Peyer's patch (tissue), 4 donors: ENCODE measurements around the gene SFTPD.
"Not testable (repeated sequence)": the region's sequence is repeated elsewhere in the genome, so short reads cannot be mapped to it uniquely, and the experiment has no call there.

Source experiments
- POLR2A ChIP-seq, 2 donors: fragments of 450-650 bp; IDR thresholded peaks; one replicate each; pipeline ENCODE4 v1.5.1; 2017; ENCODE audit warnings: antibody characterized with exemption in 2 of 2, mild to moderate bottlenecking in 2 of 2, moderate library complexity in 2 of 2
- TF ChIP-seq, protein P1 (sequence below), 6 experiments: fragments of 450-650 bp in 4 of 6; fragments of 200-600 bp in 2 of 6; sonication (generic) in 1 of 6; IDR thresholded peaks; one replicate each; pipeline ENCODE4 v1.5.1; 2017 to 2019; ENCODE audit warnings: antibody characterized with exemption in 6 of 6, mild to moderate bottlenecking in 3 of 6, moderate library complexity in 1 of 6

DNA sequence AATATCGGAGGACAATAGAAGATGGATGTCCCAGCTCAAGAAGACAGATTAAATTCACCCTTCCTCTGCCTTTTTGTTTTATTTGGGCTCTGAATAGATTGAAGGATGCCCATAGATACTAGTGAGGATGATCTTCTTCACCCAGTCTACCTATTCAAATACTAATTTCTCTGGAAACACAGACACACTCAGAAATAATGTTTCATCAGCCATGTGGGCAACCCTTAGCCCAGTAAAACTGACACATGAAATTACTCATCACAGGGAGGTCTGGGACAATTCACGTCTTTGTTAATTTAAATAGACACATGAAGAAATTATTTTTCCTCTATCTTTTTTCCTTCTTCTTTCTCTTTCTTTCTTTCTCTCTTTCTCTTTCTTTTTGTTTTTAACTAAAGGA lies 33.1 kb downstream of the SFTPD start:
- TF ChIP-seq, protein P1, sequence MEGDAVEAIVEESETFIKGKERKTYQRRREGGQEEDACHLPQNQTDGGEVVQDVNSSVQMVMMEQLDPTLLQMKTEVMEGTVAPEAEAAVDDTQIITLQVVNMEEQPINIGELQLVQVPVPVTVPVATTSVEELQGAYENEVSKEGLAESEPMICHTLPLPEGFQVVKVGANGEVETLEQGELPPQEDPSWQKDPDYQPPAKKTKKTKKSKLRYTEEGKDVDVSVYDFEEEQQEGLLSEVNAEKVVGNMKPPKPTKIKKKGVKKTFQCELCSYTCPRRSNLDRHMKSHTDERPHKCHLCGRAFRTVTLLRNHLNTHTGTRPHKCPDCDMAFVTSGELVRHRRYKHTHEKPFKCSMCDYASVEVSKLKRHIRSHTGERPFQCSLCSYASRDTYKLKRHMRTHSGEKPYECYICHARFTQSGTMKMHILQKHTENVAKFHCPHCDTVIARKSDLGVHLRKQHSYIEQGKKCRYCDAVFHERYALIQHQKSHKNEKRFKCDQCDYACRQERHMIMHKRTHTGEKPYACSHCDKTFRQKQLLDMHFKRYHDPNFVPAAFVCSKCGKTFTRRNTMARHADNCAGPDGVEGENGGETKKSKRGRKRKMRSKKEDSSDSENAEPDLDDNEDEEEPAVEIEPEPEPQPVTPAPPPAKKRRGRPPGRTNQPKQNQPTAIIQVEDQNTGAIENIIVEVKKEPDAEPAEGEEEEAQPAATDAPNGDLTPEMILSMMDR (IDR thresholded peaks at IDR 0.05), result not testable (repeated sequence)
- TF ChIP-seq POLR2A (IDR thresholded peaks at IDR 0.05), result not testable (repeated sequence)
